GM21526 (cell line): ENCODE results near the gene PBRM1.
A peak's percentile ranks its signal among the peaks of the same experiment; 100 is the strongest.
"Not testable (repeated sequence)": the region's sequence is repeated elsewhere in the genome, so short reads cannot be mapped to it uniquely, and the experiment has no call there.

ENCODE experiments used
- ATAC-seq: cut with Tn5 transposase; IDR thresholded peaks from one replicate; pipeline ENCODE4 v1.9.1; 2021; ENCODE audit warnings: moderate library complexity; ENCODE audit not compliant: unreplicated experiment, low FRiP score

PBRM1 gene

GRCh38 chr3:52705438-52705687, 19.6 kb upstream of the PBRM1 start:
- no peak for ATAC-seq

- ATAC-seq, result peak; percentile 9
These were observed 19.1 kb upstream of the PBRM1 start for GRCh38 chr3:52704611-52705437.

GRCh38 chr3:52703341-52703740, 17.6 kb upstream of the PBRM1 start:
- no peak for ATAC-seq

- no peak for ATAC-seq
These were observed 11.9 kb upstream of the PBRM1 start for GRCh38 chr3:52697632-52697965.

- ATAC-seq, result no peak
These were observed 11.3 kb upstream of the PBRM1 start for GRCh38 chr3:52696830-52697631.

GRCh38 chr3:52695798-52696671, 10.3 kb upstream of the PBRM1 start:
- no peak for ATAC-seq

GRCh38 chr3:52694528-52695189, 8.9 kb upstream of the PBRM1 start:
- no peak for ATAC-seq

GRCh38 chr3:52693071-52693470, 7.4 kb upstream of the PBRM1 start:
- no peak for ATAC-seq

- no peak for ATAC-seq
These were observed 4.8 kb upstream of the PBRM1 start for GRCh38 chr3:52690560-52690959.

- ATAC-seq, result no peak
These were observed 3.4 kb upstream of the PBRM1 start for GRCh38 chr3:52689151-52689550.

- no peak for ATAC-seq
These were observed 2.6 kb upstream of the PBRM1 start for GRCh38 chr3:52688266-52688665.

GRCh38 chr3:52685285-52685708, 416 bp downstream of the PBRM1 start:
- peak; percentile 64 for ATAC-seq

- ATAC-seq, result no peak
These were observed 1.5 kb downstream of the PBRM1 start for GRCh38 chr3:52684184-52684583.

- no peak for ATAC-seq
These were observed 2.1 kb downstream of the PBRM1 start for GRCh38 chr3:52683611-52684010.

- ATAC-seq, result no peak
These were observed 3.7 kb downstream of the PBRM1 start for GRCh38 chr3:52682016-52682415.

GRCh38 chr3:52681596-52681995, 4.1 kb downstream of the PBRM1 start:
- no peak for ATAC-seq

- ATAC-seq, result no peak
These were observed 5.9 kb downstream of the PBRM1 start for GRCh38 chr3:52679811-52680210.

- ATAC-seq, result no peak
These were observed 6.5 kb downstream of the PBRM1 start for GRCh38 chr3:52679199-52679538.

- ATAC-seq, result no peak
These were observed 7.2 kb downstream of the PBRM1 start for GRCh38 chr3:52678265-52679198.

- ATAC-seq, result not testable (repeated sequence)
These were observed 9.5 kb downstream of the PBRM1 start for GRCh38 chr3:52676201-52676600.
